Activated naive CD4-positive, alpha-beta T cell treated with anti-CD3 and anti-CD28 coated beads, Interleukin-2, amount 50 U/mL, for 24 hours (primary cell): ENCODE results near the gene KLHL42.

Source experiments
- H3K27ac Mint-ChIP-seq: one replicate; pipeline ENCODE4 v1.8.0; 2021; ENCODE audit warnings: mild to moderate bottlenecking, mixed read lengths
- H3K27me3 Mint-ChIP-seq: one replicate; pipeline ENCODE4 v1.8.0; 2021; ENCODE audit warnings: mixed read lengths
- H3K36me3 Mint-ChIP-seq: one replicate; pipeline ENCODE4 v1.8.0; 2021; ENCODE audit warnings: mixed read lengths
- H3K4me1 Mint-ChIP-seq: one replicate; pipeline ENCODE4 v1.8.0; 2021; ENCODE audit warnings: mixed read lengths
- H3K4me3 Mint-ChIP-seq: one replicate; pipeline ENCODE4 v1.8.0; 2021; ENCODE audit warnings: mild to moderate bottlenecking, mixed read lengths
- H3K9me3 Mint-ChIP-seq: one replicate; pipeline ENCODE4 v1.8.0; 2021; ENCODE audit warnings: mixed read lengths

KLHL42 gene

DNA sequence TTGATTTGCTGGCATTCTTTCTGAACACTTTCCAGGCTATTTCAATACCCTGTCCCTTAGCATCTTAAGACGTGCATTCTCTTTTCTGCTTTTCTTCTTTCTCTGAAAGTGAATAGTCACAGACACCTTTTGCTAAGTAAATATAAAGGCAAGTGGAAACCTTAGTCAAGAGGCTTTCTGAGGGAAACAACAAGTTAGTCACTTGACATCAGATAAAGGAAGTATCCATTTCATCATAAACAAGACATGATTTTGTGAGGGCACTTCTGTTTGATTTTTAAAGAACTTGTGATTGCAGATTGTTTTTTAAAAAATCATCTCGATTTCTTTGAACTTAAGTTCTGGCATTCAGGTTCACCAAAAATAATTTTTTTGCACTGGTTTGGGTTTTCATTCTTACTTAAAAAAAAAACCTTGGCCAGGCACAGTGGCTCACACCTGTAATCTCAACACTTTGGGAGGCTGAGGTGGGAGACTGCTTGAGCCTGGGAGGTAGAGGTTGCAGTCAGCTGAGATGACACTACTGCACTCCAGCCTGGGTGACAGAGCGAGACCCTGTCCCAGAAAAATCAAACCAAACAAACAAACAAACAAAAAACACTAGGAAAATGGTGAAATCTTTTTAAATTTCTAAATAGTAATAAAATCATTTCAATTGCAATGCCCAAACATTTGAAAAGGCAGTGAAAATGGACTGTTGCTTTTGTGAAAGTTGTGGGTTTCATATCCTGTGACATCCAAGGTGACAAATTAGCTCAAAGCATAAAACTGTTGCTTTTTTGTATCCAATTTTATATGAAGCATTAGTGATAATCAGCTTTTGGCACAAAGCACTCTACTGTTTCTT lies 8.3 kb upstream of the KLHL42 start:
- no peaks in the 10 kb centered on the region for H3K27me3 Mint-ChIP-seq
- no peaks in the 10 kb centered on the region for H3K9me3 Mint-ChIP-seq
- no peak overlapping the region for H3K4me3 Mint-ChIP-seq
- H3K36me3 Mint-ChIP-seq: no peaks in the 10 kb centered on the region
- H3K27ac Mint-ChIP-seq: no peak overlapping the region
- peaks cover 5% of the 10 kb centered on the region for H3K4me1 Mint-ChIP-seq

DNA sequence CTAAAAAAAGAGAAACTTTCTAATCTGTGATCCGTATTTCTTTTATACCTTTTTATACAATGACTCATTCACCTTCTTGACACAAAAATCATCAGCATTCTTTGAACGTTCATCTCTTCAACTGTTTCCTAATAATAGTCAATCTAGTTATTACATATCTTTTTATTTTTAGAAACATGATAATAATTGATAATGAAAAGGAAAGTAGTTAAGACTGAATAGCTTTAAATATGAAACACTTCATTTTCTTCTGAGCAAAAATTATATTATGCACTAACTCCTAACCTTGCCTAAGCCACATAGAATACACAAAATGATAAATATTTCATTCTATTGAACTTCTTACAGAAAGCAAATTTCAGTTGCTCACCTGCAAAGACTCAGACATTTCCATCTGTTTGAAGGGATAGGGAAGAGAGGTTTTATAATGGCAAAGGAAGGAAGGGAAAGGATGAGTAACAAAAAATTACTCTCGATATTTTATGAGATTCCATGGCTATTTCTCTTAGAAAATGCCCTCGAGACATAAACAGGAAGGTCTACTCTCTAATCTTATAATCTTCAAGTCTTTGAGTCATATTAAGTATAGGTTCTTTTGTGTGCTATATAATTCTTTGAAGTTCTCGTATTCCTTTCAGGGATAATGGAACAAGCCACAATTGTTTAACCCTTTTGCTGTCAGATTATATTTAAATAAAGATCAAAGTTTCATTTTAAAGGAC lies 7.5 kb upstream of the KLHL42 start:
- Mint-ChIP-seq H3K9me3 (no peaks in the 10 kb centered on the region), H3K36me3 (no peaks in the 10 kb centered on the region), H3K27ac (no peak overlapping the region), H3K27me3 (no peaks in the 10 kb centered on the region), H3K4me1 (peaks cover 5% of the 10 kb centered on the region), H3K4me3 (no peak overlapping the region)

DNA sequence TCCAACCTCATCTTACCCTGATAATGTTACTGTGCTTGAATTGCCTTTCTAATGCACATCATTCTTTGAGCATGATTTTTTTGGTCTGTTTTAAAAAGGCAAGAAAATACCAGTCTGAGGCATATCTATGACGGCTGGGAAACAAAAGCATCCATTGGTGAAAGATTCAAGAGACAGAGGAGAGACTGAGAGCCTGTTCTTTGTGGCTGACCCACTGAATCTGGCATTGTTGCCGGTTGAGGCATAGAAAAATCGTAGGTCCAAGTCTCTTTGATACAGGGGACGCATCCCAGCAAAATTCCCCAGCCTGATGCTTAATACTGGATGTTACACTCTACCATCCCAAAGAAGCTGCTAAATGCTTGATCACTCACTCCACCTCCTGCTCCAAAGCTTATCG lies 2.9 kb upstream of the KLHL42 start:
- Mint-ChIP-seq H3K4me3 (no peak overlapping the region), H3K4me1 (peaks cover 24% of the 10 kb centered on the region), H3K36me3 (no peaks in the 10 kb centered on the region), H3K27me3 (no peaks in the 10 kb centered on the region), H3K9me3 (no peaks in the 10 kb centered on the region), H3K27ac (no peak overlapping the region)

DNA sequence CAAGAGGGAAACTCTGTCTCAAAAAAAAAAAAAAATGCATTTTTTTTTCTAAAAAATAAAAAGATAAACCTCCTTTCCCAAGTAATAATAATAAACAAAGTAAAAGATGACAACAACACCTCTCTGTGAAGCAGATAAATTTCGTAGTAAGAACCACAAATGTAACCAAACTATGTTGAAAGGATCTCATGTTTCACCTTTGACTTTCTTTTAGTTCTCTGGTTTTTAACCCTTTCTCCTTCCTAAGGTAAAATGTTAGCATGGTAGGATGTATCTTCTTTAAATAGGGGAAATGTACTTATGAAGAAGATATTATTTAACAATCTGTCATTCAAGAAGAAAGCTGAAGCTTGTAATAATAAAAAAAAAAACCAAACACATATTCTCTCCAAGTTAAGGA lies 1.8 kb upstream of the KLHL42 start:
- Mint-ChIP-seq H3K36me3 (peaks cover 2% of the 10 kb centered on the region), H3K27ac (no peak overlapping the region), H3K9me3 (no peaks in the 10 kb centered on the region), H3K27me3 (no peaks in the 10 kb centered on the region), H3K4me1 (peaks cover 33% of the 10 kb centered on the region), H3K4me3 (peak overlapping the region; percentile 82)

DNA sequence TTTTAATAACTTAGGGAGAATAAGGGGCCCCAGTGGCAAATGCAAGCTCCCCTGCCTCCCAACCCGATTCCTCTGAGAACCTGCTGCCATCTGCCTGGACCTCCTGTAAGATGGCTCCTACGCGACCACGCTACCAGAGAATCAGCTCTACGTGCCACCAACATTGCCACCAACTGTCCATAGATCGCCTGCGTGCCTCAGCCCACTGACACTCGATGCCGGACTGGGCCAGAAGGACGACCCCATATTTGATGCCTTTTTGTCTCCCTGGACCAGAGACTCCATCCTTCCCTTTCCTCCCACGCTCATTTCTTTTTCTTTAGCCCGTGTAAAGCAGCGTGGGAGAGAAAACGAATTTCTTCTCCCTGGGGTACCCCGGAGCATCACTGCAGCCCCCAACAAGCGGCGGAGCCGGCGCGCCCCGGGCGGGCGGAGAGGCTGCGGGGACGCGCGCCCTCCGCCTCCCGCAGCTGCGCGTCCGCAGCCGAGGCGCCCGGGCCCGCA lies 565 bp upstream of the KLHL42 start:
- Mint-ChIP-seq H3K4me3 (peak overlapping the region; percentile 82), H3K27me3 (no peaks in the 10 kb centered on the region), H3K9me3 (no peaks in the 10 kb centered on the region), H3K27ac (peak overlapping the region; percentile 74), H3K36me3 (peaks cover 3% of the 10 kb centered on the region), H3K4me1 (peaks cover 35% of the 10 kb centered on the region)

DNA sequence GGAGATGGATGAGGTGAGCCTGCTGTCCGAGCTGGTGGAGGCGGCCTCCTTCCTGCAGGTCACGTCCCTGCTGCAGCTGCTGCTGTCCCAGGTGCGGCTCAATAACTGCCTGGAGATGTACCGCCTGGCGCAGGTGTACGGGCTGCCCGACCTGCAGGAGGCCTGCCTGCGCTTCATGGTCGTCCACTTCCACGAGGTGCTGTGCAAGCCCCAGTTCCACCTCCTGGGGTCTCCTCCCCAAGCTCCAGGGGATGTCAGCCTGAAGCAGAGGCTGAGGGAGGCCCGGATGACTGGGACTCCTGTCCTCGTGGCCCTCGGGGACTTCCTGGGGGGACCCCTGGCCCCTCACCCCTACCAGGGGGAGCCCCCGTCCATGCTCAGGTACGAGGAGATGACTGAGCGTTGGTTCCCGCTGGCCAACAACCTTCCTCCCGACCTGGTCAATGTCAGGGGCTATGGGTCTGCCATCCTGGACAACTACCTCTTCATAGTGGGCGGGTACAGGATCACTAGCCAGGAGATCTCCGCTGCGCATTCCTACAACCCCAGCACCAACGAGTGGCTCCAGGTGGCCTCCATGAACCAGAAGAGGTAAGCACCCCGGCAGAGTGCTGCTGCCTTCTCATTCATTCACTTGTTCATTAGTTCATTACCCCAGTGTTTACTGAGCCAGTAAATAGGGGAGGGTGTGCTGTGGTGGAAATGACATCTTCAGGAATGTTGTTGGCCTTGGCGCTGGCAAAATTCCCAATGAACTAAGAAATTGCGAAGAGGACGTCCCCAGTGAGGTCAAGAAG lies 777 bp downstream of the KLHL42 start:
- Mint-ChIP-seq H3K36me3 (peaks cover 8% of the 10 kb centered on the region), H3K27ac (peak overlapping the region; percentile 77), H3K27me3 (no peaks in the 10 kb centered on the region), H3K4me1 (peaks cover 46% of the 10 kb centered on the region), H3K4me3 (peak overlapping the region; percentile 87), H3K9me3 (no peaks in the 10 kb centered on the region)

DNA sequence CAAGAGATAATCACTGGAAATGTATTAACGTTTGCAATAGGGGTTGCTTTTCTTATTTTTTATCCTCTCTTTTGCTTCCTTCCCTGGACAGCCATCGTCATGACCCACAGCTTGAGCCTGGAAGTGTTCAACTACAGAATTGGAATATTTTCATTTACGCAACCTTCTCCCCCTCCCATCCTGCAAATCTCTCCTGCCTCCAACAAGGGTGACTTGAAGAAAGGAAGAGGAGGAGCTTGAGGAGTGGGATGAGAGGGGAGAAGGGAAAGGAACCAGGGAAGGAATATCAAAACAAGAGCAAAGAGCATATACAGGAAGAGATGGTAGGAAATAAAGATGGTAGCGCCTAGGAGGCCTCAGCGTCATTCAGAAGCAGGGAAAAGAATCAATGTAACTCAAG lies 1.6 kb downstream of the KLHL42 start:
- no peaks in the 10 kb centered on the region for H3K27me3 Mint-ChIP-seq
- no peaks in the 10 kb centered on the region for H3K9me3 Mint-ChIP-seq
- peak overlapping the region; percentile 77 for H3K27ac Mint-ChIP-seq
- peak overlapping the region; percentile 87 for H3K4me3 Mint-ChIP-seq
- H3K4me1 Mint-ChIP-seq: peaks cover 52% of the 10 kb centered on the region
- peaks cover 8% of the 10 kb centered on the region for H3K36me3 Mint-ChIP-seq

DNA sequence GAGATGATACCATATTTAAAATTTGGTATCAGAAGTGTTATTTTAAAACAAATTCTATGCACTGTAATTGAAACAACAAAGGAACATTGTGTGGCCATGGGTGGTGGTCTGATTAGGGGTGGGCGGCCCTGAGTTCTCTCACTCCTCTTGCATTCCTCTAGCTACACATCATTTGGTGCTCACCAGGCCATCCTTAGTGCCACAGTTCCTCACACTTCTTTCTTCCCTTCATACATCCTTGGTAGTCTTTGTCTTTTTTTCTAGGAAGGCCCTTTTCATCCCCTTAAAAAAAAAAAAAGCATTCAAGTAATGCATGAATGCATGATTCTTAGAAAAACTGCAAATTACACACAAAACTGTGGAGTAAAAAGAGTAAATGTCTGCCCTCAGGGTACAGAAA lies 2.4 kb downstream of the KLHL42 start:
- H3K27ac Mint-ChIP-seq: no peak overlapping the region
- H3K36me3 Mint-ChIP-seq: peaks cover 8% of the 10 kb centered on the region
- H3K9me3 Mint-ChIP-seq: no peaks in the 10 kb centered on the region
- peaks cover 53% of the 10 kb centered on the region for H3K4me1 Mint-ChIP-seq
- peak overlapping the region; percentile 53 for H3K4me3 Mint-ChIP-seq
- no peaks in the 10 kb centered on the region for H3K27me3 Mint-ChIP-seq

DNA sequence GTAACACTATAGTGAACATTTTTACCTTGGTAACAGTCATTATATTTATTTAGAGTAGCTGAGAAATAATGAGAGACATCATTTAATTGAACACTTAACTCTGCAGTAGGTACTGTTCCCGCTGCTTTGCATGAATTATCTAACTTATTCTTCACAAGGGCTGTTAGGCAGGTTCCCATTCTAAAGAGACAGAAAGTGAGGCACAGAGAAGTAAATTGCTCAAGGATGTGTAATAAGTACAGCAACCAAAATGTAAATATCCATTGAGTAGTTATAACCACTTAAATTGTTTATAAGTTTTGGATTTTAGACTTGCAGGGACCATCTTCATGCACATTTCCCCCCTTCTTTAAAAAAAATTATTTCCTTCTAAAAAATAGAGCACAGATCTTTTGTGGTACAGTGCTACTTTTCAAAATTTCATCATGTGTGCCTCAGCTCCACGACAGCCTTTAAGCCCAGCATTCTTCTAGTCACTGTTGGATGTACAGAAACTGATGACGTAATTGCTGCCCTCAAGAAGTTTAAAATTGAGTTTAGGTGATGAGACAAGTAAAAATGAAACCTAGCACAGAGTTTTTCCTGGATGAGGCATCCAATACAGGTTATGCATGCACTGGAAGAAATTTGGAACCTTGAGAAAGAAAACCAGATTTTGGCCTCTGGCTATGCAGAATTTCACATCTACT lies 6.0 kb downstream of the KLHL42 start:
- Mint-ChIP-seq H3K9me3 (no peaks in the 10 kb centered on the region), H3K4me1 (peaks cover 63% of the 10 kb centered on the region), H3K4me3 (no peak overlapping the region), H3K27me3 (no peaks in the 10 kb centered on the region), H3K36me3 (peaks cover 8% of the 10 kb centered on the region), H3K27ac (no peak overlapping the region)

DNA sequence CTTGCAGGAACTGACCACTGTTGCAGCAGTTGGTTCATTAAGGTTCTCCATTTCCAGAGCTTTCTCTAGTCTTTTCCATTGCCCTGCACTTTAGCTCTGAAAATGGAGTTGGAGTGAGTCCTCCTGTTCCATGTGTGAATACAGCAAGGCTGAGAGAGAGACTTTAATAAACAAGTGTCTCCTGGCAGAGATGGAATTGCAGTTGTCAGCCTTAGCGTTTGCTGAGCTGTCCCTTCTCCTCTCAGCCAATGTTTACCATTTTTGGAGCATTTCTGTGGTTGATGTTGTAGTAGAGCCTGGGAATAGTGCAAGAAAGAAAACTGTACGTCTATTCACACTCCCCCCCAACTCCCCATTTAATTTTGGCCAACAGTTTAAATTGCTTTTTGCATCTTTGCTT lies 7.5 kb downstream of the KLHL42 start:
- H3K27me3 Mint-ChIP-seq: no peaks in the 10 kb centered on the region
- no peak overlapping the region for H3K27ac Mint-ChIP-seq
- H3K4me3 Mint-ChIP-seq: no peak overlapping the region
- no peaks in the 10 kb centered on the region for H3K9me3 Mint-ChIP-seq
- H3K36me3 Mint-ChIP-seq: peaks cover 15% of the 10 kb centered on the region
- peaks cover 48% of the 10 kb centered on the region for H3K4me1 Mint-ChIP-seq

DNA sequence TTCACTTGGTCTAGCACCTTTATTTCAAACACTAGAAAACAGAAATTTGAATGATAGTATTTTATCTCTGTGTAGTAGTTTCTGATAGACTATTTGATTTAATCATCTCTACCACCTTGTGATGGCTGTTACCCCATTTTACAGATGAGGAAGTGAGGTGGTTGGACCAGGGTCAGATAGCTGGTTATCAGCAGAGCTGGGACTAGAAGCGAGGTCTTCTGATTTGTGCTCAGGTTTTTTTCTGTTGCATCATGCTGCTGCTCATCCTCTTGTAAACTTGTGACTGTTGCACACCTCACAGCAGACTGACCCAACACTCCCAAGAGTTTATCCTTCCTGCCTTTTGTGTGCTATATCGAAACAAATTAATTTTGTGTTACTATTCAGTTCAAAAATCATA lies 10.1 kb downstream of the KLHL42 start:
- H3K27me3 Mint-ChIP-seq: no peaks in the 10 kb centered on the region
- peaks cover 40% of the 10 kb centered on the region for H3K4me1 Mint-ChIP-seq
- peaks cover 12% of the 10 kb centered on the region for H3K36me3 Mint-ChIP-seq
- no peak overlapping the region for H3K4me3 Mint-ChIP-seq
- H3K27ac Mint-ChIP-seq: no peak overlapping the region
- H3K9me3 Mint-ChIP-seq: no peaks in the 10 kb centered on the region

DNA sequence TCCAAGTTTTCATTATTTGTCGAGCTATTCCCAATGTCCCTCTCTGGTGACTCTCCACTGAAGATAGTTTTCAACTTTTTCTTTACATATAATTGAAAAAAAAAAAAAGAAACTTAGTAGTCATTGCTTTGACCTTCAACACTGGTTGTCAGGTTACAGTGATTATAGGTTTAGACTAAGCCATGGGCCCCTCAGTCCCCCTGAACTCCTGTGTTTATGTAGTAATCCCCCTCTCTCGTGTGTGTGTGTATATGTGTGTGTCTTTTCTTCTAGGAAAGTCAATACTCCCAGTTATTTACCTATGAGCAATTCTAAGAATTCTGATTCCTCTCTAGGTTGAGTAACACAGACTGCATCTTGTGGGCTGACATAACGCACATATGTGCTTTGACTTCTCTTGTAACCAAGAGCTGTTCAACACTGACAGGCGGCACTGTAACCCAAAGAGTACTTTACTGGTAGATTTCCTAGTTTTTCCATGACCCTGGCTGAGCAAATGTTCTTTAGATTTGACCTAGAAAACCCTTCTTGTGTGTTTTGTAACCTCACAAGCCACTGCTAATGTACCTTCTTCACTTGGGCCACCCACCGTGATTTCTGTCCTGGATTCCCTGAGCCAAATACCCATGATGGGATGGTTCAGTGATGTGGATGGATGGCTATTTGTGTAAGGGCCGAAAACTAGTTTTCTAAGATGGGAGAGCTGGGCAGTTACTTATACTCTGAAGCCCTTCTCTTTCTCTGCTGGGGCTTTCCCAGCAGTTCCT lies 15.0 kb downstream of the KLHL42 start:
- H3K27ac Mint-ChIP-seq: peak overlapping the region; percentile 80
- no peak overlapping the region for H3K4me3 Mint-ChIP-seq
- H3K4me1 Mint-ChIP-seq: peaks cover 19% of the 10 kb centered on the region
- H3K9me3 Mint-ChIP-seq: no peaks in the 10 kb centered on the region
- no peaks in the 10 kb centered on the region for H3K27me3 Mint-ChIP-seq
- peaks cover 22% of the 10 kb centered on the region for H3K36me3 Mint-ChIP-seq

DNA sequence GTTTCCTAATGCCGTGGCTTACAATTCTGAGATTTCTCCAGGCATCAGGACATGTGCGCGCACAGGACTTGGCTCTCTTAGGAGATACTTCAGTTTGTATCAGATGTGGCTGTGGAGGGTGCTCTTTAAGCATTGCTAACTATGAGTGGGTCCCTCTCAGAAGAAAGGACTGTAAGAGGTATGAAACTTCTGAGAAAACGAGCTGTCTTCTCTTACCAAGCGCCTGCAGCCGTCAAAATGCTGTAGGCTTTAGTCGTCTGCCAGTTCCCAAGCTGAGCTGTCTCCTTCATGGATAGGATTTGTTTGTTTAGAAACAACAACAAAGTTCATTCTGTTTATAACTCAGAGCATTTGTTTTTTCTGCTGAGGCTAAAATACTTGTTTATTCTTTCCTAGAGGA lies 16.1 kb downstream of the KLHL42 start:
- H3K4me1 Mint-ChIP-seq: peaks cover 29% of the 10 kb centered on the region
- H3K27ac Mint-ChIP-seq: no peak overlapping the region
- H3K9me3 Mint-ChIP-seq: no peaks in the 10 kb centered on the region
- peaks cover 26% of the 10 kb centered on the region for H3K36me3 Mint-ChIP-seq
- no peak overlapping the region for H3K4me3 Mint-ChIP-seq
- no peaks in the 10 kb centered on the region for H3K27me3 Mint-ChIP-seq

DNA sequence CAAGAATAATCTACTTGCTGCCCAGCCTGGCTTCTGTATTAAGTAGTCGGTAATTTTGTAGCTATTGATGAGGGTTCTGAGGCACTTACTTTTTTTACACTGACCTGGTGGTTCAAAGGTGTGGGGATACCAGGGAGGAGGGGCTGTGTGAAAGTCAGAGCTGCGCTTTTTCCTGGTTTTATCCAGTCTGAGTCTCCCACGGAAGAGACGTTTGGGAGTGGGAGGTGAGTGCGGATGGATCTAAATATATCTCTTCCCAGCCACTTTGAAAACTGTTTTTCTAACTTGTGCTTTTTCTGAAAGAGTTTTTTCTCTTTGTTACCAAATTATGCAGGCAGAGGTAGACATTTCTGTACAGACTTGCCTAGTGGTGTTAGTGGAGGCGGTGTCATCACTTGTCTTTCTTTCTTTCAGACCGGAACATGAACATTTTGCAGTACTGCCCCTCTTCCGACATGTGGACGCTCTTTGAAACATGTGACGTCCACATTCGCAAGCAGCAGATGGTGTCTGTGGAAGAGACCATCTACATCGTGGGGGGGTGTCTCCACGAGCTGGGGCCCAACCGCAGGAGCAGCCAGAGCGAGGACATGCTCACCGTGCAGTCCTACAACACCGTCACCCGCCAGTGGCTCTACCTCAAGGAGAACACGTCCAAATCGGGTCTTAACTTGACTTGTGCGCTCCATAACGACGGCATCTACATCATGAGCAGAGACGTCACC lies 17.4 kb downstream of the KLHL42 start:
- Mint-ChIP-seq H3K9me3 (no peaks in the 10 kb centered on the region), H3K27me3 (no peaks in the 10 kb centered on the region), H3K27ac (no peak overlapping the region), H3K4me3 (no peak overlapping the region), H3K36me3 (peaks cover 20% of the 10 kb centered on the region), H3K4me1 (peaks cover 41% of the 10 kb centered on the region)
